ENCODE measurements around the gene NUDT8. TPM values are rescaled to one million over a fixed set of nuclear protein-coding genes. Genes with fewer than 3 reads are reported as not detected.

NUDT8 gene
- polyA plus RNA-seq, 1 of the 3 experiments (the other 2 are of a cell fraction) = 2.7 TPM

DNA sequence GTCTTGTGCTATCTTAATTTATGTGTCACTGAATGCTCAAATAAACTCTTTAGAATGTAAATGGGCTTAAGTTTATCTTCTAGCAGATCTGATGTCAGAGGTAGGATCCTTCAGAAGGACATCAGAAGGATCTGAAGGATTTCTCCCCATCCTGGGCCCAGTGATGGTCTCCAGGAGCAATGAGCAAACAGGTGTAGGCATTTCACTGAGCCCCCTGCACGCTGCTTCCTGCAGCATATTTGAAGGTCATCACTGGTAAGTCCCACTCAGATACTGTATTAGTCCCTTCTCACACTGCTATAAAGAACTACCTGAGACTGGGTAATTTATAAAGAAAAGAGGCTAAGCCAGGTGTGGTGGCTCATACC lies 41.6 kb downstream of the NUDT8 start:
- Histone ChIP-seq H3K4me1 (ENCODE audit: control insufficient read depth in 1 of 2, insufficient read depth in 2 of 2, low read depth in 1 of 2, low read length in 1 of 2) (peaks cover 9 to 10% of the 10 kb centered on the region in 2 experiments; a peak in 2 of 4 replicates), H3K36me3 (replicated peaks in 1 of 2; ENCODE audit: control insufficient read depth in 1 of 2, insufficient read depth in 2 of 2, low read length in 1 of 2) (peaks cover 13 to 24% of the 10 kb centered on the region in 2 experiments), H3F3A (replicated peaks; ENCODE audit: insufficient read depth) (peaks cover 11% of the 10 kb centered on the region), H3K4me3 (ENCODE audit: low read depth in 2 of 2, low read length in 1 of 2) (no peak overlapping the region), H3K27ac (ENCODE audit: low read depth in 2 of 2, low read length in 1 of 2) (no peak overlapping the region), H3K9ac (no peak overlapping the region), H3K4me2 (no peak overlapping the region), H2AFZ (ENCODE audit: low read depth) (no peak overlapping the region), H3K9me3 (no peaks in the 10 kb centered on the region), H3K27me3 (ENCODE audit: insufficient read depth) (no peaks in the 10 kb centered on the region), H4K20me1 (ENCODE audit: insufficient read depth) (peaks cover 20% of the 10 kb centered on the region), H3K9me2 (no peaks in the 10 kb centered on the region), H3K79me2 (ENCODE audit: insufficient read depth) (peaks cover 23% of the 10 kb centered on the region)
- no peak for DNase-seq
- WGBS (ENCODE audit: low lambda C conversion rate) = 80% methylated on average over 1 of the region's 1 CpG
- TF ChIP-seq, protein P1, sequence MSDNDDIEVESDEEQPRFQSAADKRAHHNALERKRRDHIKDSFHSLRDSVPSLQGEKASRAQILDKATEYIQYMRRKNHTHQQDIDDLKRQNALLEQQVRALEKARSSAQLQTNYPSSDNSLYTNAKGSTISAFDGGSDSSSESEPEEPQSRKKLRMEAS (IDR thresholded peaks at IDR 0.05; ENCODE audit: low read depth) = no peak
- TF ChIP-seq SIN3A (IDR thresholded peaks at IDR 0.05; ENCODE audit: borderline replicate concordance, low read depth, low read length) (no peak), EP300 (IDR thresholded peaks at IDR 0.05; ENCODE audit: borderline replicate concordance in 1 of 2, low read depth in 1 of 2, low read length in 1 of 2) (no peak), RAD21 (IDR thresholded peaks at IDR 0.05; ENCODE audit: low read length) (no peak), GABPA (IDR thresholded peaks at IDR 0.05; ENCODE audit: low read depth) (no peak), ELF1 (IDR thresholded peaks at IDR 0.05) (no peak), RCOR1 (IDR thresholded peaks at IDR 0.05; ENCODE audit: low read length) (no peak), TAF1 (IDR thresholded peaks at IDR 0.05; ENCODE audit: borderline replicate concordance, low read depth, low read length) (no peak), SMC3 (IDR thresholded peaks at IDR 0.05; ENCODE audit: low read depth, low read length) (no peak)
- TF ChIP-seq, protein P2, sequence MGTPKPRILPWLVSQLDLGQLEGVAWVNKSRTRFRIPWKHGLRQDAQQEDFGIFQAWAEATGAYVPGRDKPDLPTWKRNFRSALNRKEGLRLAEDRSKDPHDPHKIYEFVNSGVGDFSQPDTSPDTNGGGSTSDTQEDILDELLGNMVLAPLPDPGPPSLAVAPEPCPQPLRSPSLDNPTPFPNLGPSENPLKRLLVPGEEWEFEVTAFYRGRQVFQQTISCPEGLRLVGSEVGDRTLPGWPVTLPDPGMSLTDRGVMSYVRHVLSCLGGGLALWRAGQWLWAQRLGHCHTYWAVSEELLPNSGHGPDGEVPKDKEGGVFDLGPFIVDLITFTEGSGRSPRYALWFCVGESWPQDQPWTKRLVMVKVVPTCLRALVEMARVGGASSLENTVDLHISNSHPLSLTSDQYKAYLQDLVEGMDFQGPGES (IDR thresholded peaks at IDR 0.05; ENCODE audit: low read depth, low read length) = no peak
- TF ChIP-seq, protein P3, sequence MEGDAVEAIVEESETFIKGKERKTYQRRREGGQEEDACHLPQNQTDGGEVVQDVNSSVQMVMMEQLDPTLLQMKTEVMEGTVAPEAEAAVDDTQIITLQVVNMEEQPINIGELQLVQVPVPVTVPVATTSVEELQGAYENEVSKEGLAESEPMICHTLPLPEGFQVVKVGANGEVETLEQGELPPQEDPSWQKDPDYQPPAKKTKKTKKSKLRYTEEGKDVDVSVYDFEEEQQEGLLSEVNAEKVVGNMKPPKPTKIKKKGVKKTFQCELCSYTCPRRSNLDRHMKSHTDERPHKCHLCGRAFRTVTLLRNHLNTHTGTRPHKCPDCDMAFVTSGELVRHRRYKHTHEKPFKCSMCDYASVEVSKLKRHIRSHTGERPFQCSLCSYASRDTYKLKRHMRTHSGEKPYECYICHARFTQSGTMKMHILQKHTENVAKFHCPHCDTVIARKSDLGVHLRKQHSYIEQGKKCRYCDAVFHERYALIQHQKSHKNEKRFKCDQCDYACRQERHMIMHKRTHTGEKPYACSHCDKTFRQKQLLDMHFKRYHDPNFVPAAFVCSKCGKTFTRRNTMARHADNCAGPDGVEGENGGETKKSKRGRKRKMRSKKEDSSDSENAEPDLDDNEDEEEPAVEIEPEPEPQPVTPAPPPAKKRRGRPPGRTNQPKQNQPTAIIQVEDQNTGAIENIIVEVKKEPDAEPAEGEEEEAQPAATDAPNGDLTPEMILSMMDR (IDR thresholded peaks at IDR 0.05) = no peak
- TF ChIP-seq, protein P4, sequence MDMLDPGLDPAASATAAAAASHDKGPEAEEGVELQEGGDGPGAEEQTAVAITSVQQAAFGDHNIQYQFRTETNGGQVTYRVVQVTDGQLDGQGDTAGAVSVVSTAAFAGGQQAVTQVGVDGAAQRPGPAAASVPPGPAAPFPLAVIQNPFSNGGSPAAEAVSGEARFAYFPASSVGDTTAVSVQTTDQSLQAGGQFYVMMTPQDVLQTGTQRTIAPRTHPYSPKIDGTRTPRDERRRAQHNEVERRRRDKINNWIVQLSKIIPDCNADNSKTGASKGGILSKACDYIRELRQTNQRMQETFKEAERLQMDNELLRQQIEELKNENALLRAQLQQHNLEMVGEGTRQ (IDR thresholded peaks at IDR 0.05; ENCODE audit: borderline replicate concordance, low read depth, low read length) = no peak
- TF ChIP-seq, protein P5, sequence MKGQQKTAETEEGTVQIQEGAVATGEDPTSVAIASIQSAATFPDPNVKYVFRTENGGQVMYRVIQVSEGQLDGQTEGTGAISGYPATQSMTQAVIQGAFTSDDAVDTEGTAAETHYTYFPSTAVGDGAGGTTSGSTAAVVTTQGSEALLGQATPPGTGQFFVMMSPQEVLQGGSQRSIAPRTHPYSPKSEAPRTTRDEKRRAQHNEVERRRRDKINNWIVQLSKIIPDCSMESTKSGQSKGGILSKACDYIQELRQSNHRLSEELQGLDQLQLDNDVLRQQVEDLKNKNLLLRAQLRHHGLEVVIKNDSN (IDR thresholded peaks at IDR 0.05; ENCODE audit: borderline replicate concordance, low read depth) = no peak
- CTCF ChIA-PET = no interaction called here
- POLR2A ChIA-PET = no interaction called here

All from SK-N-SH (cell line).